Fibroblast of mammary gland (primary cell): ENCODE results near the gene RNPS1.

Source experiments
- DNase-seq: peaks from one replicate; pipeline ENCODE4 v3.0.0-alpha.2; 2010; ENCODE audit warnings: low read depth
- H3K4me3 ChIP-seq: 2 replicates; pipeline ENCODE4 v1.5.1; 2011; ENCODE audit warnings: low read depth, mild to moderate bottlenecking, low read length, moderate library complexity; ENCODE audit not compliant: control insufficient read depth
- CTCF ChIP-seq: conservative IDR thresholded peaks from 2 replicates; pipeline ENCODE4 v1.5.1; 2011; ENCODE audit warnings: low read depth, low read length, inconsistent platforms; ENCODE audit not compliant: control insufficient read depth, insufficient read depth

Gene RNPS1

DNA sequence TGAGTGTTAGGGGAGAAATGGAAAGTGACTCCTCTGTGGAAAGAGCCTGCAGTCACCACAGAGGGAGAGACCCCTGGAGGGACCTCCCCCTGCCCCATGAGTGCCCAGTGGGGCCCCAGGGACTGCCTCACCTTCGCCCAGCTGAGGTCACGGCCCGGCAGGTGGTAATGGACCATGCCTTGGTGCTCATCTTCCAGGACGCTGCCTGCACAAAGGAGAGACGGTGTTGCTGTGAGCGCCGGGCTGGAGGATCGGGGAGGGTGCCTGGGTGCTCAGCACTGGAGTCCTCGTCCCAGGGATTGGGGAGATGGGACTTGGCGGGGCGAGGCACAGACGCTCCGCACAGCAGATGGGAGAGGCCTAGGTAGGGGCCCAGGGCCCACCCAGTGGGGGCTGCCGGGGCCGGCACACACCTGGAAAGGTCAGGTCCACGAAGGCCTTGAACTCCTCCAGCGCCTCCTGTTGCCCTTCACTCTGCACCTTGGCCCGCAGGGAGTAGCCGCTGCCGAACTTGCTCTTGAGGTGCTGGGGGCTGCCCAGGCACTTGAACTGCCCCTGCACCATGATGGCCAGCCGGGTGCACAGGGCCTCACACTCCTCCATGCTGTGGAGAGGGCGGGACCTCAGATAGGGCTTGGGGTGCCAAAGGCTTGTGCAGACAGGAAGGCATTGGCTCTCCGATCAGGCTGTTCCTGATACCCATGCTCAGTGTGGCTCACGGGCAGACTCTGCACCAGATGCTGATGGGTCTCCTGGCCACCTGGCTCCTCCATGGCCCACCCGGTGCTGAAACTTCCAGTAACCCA, 9.7 kb upstream of the RNPS1 start:
- DNase-seq, result no peak
- no peak for TF ChIP-seq CTCF
- H3K4me3 ChIP-seq, result no peak overlapping the region

DNA sequence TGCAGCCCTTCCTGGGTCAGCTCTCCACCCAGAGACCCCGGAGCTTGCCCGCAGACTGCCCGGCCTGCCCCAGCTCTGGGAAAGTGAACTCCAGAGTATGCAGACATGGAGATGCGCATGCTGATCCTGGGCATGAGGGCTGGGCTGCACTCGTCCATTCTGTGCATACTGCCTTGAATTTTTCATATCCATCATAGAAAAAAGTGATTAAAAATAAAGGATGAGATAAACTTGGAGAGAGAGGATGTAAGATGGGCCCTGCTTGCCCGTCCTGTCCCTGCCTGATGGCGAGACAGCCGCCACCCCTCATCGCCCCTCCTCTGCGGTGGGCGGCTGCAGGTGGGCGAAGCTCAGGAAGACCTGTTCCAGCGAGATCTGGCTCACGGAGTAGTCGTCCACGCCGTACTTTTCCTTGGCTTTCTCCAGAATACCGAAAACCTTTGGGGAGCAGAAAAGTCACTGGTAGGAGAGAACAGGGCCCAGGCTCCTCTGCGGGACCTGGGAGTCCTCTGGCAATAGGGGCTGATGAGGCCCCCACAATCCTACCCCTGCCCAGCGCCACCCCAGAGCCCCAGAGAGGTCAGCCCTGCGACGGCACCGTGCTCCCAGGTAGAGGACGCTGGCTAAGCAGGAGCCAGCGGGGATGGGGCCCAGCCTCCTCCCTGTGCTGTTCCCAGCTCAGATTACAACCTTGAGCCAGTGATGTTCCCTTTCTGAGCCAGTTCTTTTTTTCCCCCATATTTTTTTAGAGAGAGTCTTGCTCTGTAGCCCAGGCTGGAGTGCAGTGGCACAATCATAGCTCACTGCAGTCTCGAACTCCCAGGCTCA, 8.7 kb upstream of the RNPS1 start:
- DNase-seq, result no peak
- no peak for TF ChIP-seq CTCF
- no peak overlapping the region for H3K4me3 ChIP-seq

DNA sequence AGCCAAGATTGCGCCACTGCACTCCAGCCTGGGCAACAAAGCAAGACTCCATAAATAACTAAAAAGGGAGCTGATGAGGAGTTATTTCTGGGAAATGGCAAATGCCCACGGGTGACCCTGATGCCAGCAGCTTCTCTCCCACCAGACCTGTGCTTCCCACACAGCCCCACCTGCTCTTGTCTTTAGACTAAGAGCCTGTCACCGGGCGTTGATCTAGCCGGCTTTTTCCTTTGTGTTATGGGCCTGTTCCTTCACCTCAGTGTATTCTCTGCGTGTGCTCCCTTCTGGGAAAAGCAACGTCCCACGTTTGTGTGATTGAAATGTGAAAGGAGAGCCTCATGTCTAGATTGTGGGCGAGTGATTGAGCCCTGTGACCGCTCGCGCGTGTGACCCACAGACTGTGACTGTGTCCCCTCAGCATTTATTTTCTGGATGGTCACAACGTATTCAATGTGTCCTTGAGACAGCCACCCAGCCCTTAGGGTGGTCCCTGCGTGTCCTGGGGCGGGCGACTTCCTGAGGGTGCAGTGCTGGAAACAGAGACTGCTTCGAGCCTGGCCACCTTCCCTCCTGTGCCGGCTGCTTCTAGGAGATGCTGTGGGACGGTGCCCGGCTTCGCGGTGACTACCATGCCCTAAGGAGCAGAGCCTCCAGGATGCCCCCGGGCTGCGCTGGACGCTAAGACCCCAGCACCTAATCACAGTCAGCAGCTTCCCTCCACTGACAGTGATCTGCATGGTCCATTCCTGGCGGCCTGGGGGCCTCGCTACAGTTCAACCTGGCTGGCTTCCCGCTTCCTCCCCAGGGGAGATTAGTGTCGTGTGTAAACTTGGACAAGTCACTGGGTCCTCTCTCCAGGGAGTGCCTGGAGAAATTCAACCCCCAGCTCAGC, 7.8 kb upstream of the RNPS1 start:
- DNase-seq, result no peak
- no peak for TF ChIP-seq CTCF
- no peak overlapping the region for H3K4me3 ChIP-seq

DNA sequence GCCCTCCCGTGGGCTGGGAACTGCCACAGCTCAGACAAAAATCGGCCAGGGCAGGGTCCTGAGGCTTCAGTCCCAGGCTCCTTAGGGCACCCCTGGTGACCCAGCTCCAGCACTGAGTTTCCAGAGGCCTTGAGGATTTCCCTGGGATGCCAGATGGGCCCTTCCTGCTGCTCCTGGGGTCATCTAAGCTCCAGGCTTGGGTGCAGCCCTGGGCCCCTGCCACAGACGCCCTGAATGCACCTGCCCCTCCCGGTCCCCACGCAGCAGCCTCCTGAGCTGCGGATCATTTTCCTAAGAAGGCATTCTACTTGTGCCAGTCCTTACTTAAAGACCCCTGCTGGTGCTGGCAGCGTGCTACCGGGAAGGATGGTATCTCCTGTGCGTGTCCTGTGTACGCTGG, 6.0 kb upstream of the RNPS1 start:
- no peak for TF ChIP-seq CTCF
- no peak for DNase-seq
- no peak overlapping the region for H3K4me3 ChIP-seq

- no peak for TF ChIP-seq CTCF
- no peak overlapping the region for H3K4me3 ChIP-seq
- DNase-seq, result no peak
These were observed 5.6 kb upstream of the RNPS1 start for GRCh38 chr16:2273484-2273883.

- no peak overlapping the region for H3K4me3 ChIP-seq
- TF ChIP-seq CTCF, result no peak
- DNase-seq, result no peak
These were observed 4.0 kb upstream of the RNPS1 start for GRCh38 chr16:2271848-2272461.
